HepG2 (cell line): ENCODE data around the gene ACSL1. TPM values are rescaled to one million over a fixed set of nuclear protein-coding genes. Genes with fewer than 3 reads are reported as not detected.

Source experiments
- AHR ChIP-seq: IDR thresholded peaks from 2 replicates; pipeline ENCODE4 v1.6.1; 2018; ENCODE audit warnings: missing genetic modification reagents, missing compliant biosample characterization
- ELF3 ChIP-seq: IDR thresholded peaks from 2 replicates; pipeline ENCODE4 v1.6.1; 2016; ENCODE audit warnings: missing genetic modification reagents, missing compliant biosample characterization
- IKZF1 ChIP-seq: fragments of 450-650 bp; IDR thresholded peaks from 2 replicates; pipeline ENCODE4 v1.7.1; 2016
- KDM2A ChIP-seq: sonication (generic); formaldehyde crosslinking; IDR thresholded peaks from 2 replicates; pipeline ENCODE4 v1.4.0; 2020; ENCODE audit warnings: low read depth, missing genetic modification reagents, borderline replicate concordance
- KLF11 ChIP-seq: IDR thresholded peaks from 2 replicates; pipeline ENCODE4 v1.6.1; 2016; ENCODE audit warnings: missing compliant biosample characterization
- LBX2 ChIP-seq: sonication (generic); formaldehyde crosslinking; IDR thresholded peaks from 2 replicates; pipeline ENCODE4 v1.5.0; 2020; ENCODE audit warnings: missing genetic modification reagents, mild to moderate bottlenecking, borderline replicate concordance
- MIXL1 ChIP-seq: IDR thresholded peaks from 2 replicates; pipeline ENCODE4 v1.6.1; 2016
- PCBP2 ChIP-seq: fragments of 200-400 bp; formaldehyde crosslinking; optimal IDR thresholded peaks from 2 replicates; pipeline ENCODE3; 2018; ENCODE audit warnings: low read length, low read depth; ENCODE audit not compliant: poor library complexity, severe bottlenecking
- POLR2G ChIP-seq: fragments of 200-400 bp; formaldehyde crosslinking; IDR thresholded peaks from 2 replicates; pipeline ENCODE4 v1.6.1; 2018; ENCODE audit warnings: mild to moderate bottlenecking, low read depth, low read length, moderate library complexity
- RBAK ChIP-seq: sonication (generic); formaldehyde crosslinking; IDR thresholded peaks from 2 replicates; pipeline ENCODE4 v1.5.1; 2020; ENCODE audit warnings: mild to moderate bottlenecking, missing genetic modification reagents
- TARDBP ChIP-seq: sonication (generic); formaldehyde crosslinking; IDR thresholded peaks from 2 replicates; pipeline ENCODE4 v1.8.0; 2022; ENCODE audit warnings: mild to moderate bottlenecking, missing genetic modification reagents
- TIGD3 ChIP-seq: sonication (generic); formaldehyde crosslinking; IDR thresholded peaks from 2 replicates; pipeline ENCODE4 v1.5.1; 2020; ENCODE audit warnings: mild to moderate bottlenecking, missing genetic modification reagents, borderline replicate concordance
- TSC22D2 ChIP-seq: sonication (generic); formaldehyde crosslinking; IDR thresholded peaks from 2 replicates; pipeline ENCODE4 v1.5.1; 2020; ENCODE audit warnings: missing genetic modification reagents, mild to moderate bottlenecking, borderline replicate concordance
- YEATS4 ChIP-seq: sonication (generic); formaldehyde crosslinking; IDR thresholded peaks from 2 replicates; pipeline ENCODE4 v1.4.0; 2020; ENCODE audit warnings: missing genetic modification reagents, borderline replicate concordance
- ZBTB46 ChIP-seq: sonication (generic); formaldehyde crosslinking; IDR thresholded peaks from 2 replicates; pipeline ENCODE4 v1.4.0; 2020; ENCODE audit warnings: mild to moderate bottlenecking, missing genetic modification reagents, borderline replicate concordance
- ZFX ChIP-seq: sonication (generic); formaldehyde crosslinking; IDR thresholded peaks from 2 replicates; pipeline ENCODE4 v1.4.0; 2020; ENCODE audit warnings: mild to moderate bottlenecking, low read depth, missing genetic modification reagents, moderate library complexity
- ZNF12 ChIP-seq: sonication (generic); formaldehyde crosslinking; IDR thresholded peaks from 2 replicates; pipeline ENCODE4 v1.5.0; 2020; ENCODE audit warnings: missing genetic modification reagents
- ZNF260 ChIP-seq: sonication (generic); formaldehyde crosslinking; IDR thresholded peaks from 2 replicates; pipeline ENCODE4 v1.4.0; 2020; ENCODE audit warnings: missing genetic modification reagents, low read depth, mild to moderate bottlenecking, borderline replicate concordance
- ZNF282 ChIP-seq: fragments of 450-650 bp; IDR thresholded peaks from 2 replicates; pipeline ENCODE4 v1.6.1; 2018; ENCODE audit not compliant: partially characterized antibody
- ZNF354B ChIP-seq: sonication (generic); formaldehyde crosslinking; IDR thresholded peaks from 2 replicates; pipeline ENCODE4 v1.8.0; 2022; ENCODE audit warnings: mild to moderate bottlenecking, missing genetic modification reagents
- ZNF552 ChIP-seq: sonication (generic); formaldehyde crosslinking; IDR thresholded peaks from 2 replicates; pipeline ENCODE4 v1.9.0; 2022; ENCODE audit warnings: missing genetic modification reagents, mild to moderate bottlenecking, borderline replicate concordance
- ZNF577 ChIP-seq: sonication (generic); formaldehyde crosslinking; IDR thresholded peaks from 2 replicates; pipeline ENCODE4 v1.4.0; 2020; ENCODE audit warnings: mild to moderate bottlenecking, low read depth, missing genetic modification reagents, borderline replicate concordance
- ZNF720 ChIP-seq: sonication (generic); formaldehyde crosslinking; IDR thresholded peaks from 2 replicates; pipeline ENCODE4 v1.4.0; 2020; ENCODE audit warnings: missing genetic modification reagents
- polyA plus RNA-seq, 8 experiments: library from polyadenylated mRNA; depleted of rRNA in 3 of 8; stranded (reverse) in 7 of 8; unstranded in 1 of 8; fragments of >200 nt; fragmentation: Illumina TruSeq in 4 of 8; extraction: Trizol in 4 of 8; gene quantifications; 2 replicates each; pipeline versions ENCODE4 v1.2.1 to v1.2.3, GENCODE V29; 2011 to 2016; ENCODE audit warnings: low read depth in 4 of 8, missing spikeins in 1 of 8, mixed read lengths in 1 of 8; ENCODE audit not compliant: insufficient read depth in 1 of 8
- total RNA-seq, 5 experiments: library from RNA; depleted of rRNA; stranded (reverse); fragments of >200 nt; fragmentation: Illumina TruSeq; extraction: Trizol; gene quantifications; 2 replicates each; pipeline ENCODE4 v1.2.3, GENCODE V29; 2016; ENCODE audit warnings: low read depth in 1 of 5

ACSL1 gene
- total and polyA plus RNA-seq, 2 of the 13 experiments (the other 11 are each of a cell fraction or from before 2014, with no cell fraction given) = 10.0 to 29.8 TPM

GRCh38 chr4:184838249-184839074, 12.7 kb upstream of the ACSL1 start (continued):
- TF ChIP-seq ZNF260 (CRISPR knock-in tag) (no peak), ZNF12 (CRISPR knock-in tag) (0 out of 2 replicates have a peak, but pooled peaks have one; percentile 69), IKZF1 (no peak), AHR (CRISPR knock-in tag) (no peak), KDM2A (CRISPR knock-in tag) (no peak), ZNF282 (no peak), ZNF577 (no peak), TIGD3 (CRISPR knock-in tag) (no peak), PCBP2 (no peak), RBAK (CRISPR knock-in tag) (no peak), YEATS4 (CRISPR knock-in tag) (0 out of 2 replicates have a peak, but pooled peaks have one; percentile 20), ZFX (CRISPR knock-in tag) (peak; percentile 34; the same call in 1 of the 2 replicates), TARDBP (CRISPR knock-in tag) (peak; percentile 70; the same call in 1 of the 2 replicates), ZNF720 (CRISPR knock-in tag) (no peak), POLR2G (no peak), TSC22D2 (no peak), LBX2 (no peak), MIXL1 (CRISPR knock-in tag) (no peak; the same call in 1 of the 2 replicates), KLF11 (CRISPR knock-in tag) (no peak), ZNF552 (CRISPR knock-in tag) (no peak), ELF3 (CRISPR knock-in tag) (no peak; the same call in none of the 2 replicates), ZNF354B (no peak), ZBTB46 (CRISPR knock-in tag) (no peak)
